ENCODE results near the gene FUZ.

DNA sequence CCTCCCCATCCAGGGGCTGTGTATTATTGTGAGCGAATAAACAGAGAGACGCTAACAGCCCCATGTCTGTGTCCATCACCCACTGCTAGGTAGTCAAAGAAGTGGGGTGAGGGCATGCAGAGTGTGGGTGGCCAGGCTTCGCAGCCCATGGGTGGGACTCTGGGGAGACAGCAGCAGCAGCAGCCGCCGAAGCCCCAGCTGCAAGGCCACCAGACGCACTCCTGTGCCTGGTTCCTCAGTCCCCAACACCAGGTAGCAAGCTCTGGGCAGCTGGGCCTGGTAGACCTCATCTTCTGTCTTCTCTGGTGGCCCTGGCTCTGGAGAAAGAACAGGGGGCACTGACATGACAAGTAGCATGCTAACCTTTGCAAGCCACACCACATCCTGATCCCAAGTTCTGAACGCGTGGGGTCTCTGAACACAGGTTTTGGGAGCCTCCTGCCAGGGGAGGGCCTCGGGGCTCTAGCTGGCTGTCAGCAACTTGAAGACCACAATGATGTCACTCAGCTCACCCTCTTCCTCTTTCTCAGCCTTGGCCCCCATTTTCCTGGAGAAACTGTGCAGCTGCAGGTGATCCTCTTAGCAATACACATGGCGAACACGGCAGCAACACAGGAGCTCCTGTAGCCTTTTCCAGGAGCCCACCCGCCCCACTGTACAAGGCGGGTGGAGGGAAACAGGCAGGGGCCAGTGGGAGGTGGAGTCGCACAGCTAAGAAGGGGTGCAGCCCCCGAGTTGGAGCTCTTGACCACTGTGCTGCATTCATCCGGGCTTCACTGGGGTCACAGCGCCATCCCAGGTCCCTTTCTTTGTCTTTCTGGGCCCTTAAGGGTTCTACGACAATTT, 5.8 kb downstream of the FUZ start:
- TF ChIP-seq, protein P1, sequence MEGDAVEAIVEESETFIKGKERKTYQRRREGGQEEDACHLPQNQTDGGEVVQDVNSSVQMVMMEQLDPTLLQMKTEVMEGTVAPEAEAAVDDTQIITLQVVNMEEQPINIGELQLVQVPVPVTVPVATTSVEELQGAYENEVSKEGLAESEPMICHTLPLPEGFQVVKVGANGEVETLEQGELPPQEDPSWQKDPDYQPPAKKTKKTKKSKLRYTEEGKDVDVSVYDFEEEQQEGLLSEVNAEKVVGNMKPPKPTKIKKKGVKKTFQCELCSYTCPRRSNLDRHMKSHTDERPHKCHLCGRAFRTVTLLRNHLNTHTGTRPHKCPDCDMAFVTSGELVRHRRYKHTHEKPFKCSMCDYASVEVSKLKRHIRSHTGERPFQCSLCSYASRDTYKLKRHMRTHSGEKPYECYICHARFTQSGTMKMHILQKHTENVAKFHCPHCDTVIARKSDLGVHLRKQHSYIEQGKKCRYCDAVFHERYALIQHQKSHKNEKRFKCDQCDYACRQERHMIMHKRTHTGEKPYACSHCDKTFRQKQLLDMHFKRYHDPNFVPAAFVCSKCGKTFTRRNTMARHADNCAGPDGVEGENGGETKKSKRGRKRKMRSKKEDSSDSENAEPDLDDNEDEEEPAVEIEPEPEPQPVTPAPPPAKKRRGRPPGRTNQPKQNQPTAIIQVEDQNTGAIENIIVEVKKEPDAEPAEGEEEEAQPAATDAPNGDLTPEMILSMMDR (conservative IDR thresholded peaks at IDR 0.05; ENCODE audit: low read depth, low read length), result no peak
- TF ChIP-seq EZH2 (IDR thresholded peaks at IDR 0.05; ENCODE audit: low read length, unreplicated experiment), result no peak

Measured in PC-3 (cell line).